Measurements from ENCODE around the gene ZC3H13.

Gene ZC3H13

GRCh38 chr13:46063292-46063691, 10.7 kb upstream of the ZC3H13 start:
- no peak for DNase-seq (ENCODE audit: low spot score)

DNA sequence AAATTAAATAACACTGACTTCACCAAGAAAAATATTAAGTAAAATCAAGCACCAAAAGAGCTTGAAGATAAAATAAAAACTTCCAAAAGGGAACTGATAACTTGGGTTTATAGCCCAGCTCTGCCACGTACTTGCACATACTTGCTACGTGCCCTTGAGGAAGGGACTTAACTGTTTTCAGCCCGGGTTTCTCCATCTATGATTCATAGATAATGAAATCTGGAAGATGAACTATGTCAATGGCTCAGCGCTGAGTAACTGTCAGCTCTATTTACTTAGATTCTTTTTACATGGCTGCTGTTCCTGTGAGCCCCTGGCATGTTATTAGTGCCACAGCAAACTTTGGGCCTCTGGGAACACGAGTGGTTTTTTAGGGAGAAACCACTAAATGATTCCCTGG, 9.6 kb upstream of the ZC3H13 start:
- no peak for DNase-seq (ENCODE audit: low spot score)

GRCh38 chr13:46059405-46059804, 6.9 kb upstream of the ZC3H13 start:
- no peak for DNase-seq (ENCODE audit: low spot score)

GRCh38 chr13:46058268-46058667, 5.7 kb upstream of the ZC3H13 start:
- DNase-seq (ENCODE audit: low spot score), result no peak

DNA sequence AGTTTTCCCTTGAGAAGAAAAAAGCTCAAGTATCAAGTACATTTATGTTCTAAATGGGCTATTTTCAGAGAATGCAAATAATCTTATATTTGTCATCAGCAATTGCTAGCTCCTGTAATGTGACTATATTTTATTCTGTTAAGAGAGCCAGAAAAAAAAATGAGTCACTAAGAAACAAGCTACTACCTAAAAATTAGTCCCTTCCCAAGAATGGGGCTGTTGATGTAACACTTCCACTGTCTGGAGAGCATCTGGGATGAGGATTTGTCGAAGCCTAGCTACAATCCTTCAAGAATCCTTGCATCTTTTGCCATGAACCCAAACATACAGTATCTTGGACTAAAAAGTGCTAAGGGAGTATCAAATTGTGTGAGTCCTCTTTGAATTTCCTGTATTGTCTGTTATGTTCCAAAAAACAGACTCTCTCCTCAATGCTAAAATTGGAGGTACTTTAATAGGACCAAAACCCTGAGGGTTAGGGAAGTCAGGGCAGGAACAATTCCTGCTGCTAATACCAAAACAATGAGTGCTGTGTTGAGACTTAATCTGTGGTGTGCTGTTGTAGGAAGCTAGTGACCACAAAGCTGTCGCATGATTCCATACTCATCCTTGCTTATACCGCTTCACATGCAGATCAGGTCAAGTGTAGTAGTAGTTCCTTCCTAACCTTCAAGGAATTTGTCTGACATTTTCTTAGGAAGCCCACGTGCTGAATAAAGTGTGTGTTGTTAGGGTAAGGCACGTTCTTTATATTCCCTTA, 4.9 kb upstream of the ZC3H13 start:
- no peak for DNase-seq (ENCODE audit: low spot score)

DNA sequence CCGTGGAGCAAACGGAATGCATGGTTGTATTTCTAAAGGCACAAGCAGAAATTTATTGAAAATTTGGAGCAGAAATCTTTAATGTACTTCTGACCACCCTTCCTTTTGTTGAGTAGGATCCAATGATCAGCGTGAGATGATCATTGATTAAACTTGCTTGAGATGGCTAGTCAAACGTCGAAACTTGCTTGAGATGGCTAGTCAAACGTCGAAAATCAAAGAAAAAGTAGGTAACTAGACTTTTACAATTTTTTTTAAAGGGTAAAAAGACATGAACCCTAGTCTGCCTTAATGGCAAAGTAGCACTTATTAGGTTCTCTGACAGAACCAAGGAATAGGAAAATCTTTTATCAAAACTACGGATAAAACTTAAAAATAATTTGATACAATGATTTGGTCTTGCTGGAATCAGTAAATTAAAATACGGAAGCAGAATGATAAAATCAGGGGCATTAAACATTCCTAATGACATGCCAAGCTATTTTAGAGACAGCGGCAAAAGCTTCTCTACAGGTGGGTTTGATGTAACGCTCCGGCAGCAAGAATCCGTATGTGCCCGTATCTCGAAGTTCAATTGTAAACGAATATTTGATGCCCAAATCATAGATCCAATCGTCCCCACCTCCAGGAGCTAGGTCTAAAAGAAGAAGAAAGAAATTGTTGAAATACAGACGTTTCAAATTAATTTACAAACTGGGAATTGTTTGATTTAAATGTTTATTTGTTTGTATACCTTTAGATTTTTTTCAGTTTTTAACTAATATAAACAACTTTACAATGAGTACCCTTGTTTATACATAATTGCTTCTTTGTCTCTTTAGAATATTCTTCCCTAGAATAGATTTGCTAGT, 841 bp upstream of the ZC3H13 start:
- no peak for DNase-seq (ENCODE audit: low spot score)

GRCh38 chr13:46051968-46052318, 603 bp downstream of the ZC3H13 start:
- no peak for DNase-seq (ENCODE audit: low spot score)

GRCh38 chr13:46050771-46051170, 1.8 kb downstream of the ZC3H13 start:
- DNase-seq (ENCODE audit: low spot score), result no peak

- no peak for DNase-seq (ENCODE audit: low spot score)
Measured at GRCh38 chr13:46045424-46045823, 7.1 kb downstream of the ZC3H13 start.

GRCh38 chr13:46043647-46044046, 8.9 kb downstream of the ZC3H13 start:
- no peak for DNase-seq (ENCODE audit: low spot score)

DNA sequence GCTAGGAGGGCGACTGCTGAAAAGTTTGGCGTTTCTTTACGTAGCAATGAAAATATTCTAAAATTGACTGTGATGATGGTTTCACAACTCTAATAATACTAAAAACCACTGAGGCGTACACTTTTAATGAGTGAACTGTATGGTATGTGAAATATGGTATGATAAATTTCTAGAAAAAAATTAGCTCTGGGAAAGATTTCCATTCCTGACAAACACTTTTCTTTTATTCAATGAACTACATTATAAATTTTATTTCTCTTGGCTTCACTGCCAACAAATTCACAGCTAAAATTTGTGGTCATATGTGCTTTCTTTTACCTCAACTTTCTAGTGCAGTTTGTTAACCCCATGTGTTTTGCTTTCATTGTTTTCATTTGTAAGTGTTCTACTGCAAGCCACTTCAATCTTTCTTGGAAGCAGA, 11.1 kb downstream of the ZC3H13 start:
- DNase-seq (ENCODE audit: low spot score), result no peak

DNA sequence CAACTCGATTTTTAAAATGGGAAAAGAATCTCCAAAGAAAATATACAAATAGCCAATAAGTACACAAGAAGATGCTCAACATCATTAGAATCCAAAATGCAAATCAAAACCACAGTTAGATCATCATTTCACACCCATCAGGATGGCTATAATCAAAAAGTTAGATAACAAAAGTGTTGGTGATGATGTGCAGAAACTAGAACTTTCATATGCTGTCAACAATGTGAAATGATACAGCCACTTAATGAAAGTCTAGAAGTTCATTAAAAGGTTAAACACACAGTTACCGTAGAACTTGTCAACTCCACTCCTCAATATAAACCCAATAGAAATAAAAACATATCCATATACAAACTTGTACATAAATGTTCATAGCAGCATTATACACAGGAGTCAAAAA, 11.8 kb downstream of the ZC3H13 start:
- DNase-seq (ENCODE audit: low spot score), result no peak

GRCh38 chr13:46039411-46040182, 12.9 kb downstream of the ZC3H13 start:
- no peak for DNase-seq (ENCODE audit: low spot score)

DNA sequence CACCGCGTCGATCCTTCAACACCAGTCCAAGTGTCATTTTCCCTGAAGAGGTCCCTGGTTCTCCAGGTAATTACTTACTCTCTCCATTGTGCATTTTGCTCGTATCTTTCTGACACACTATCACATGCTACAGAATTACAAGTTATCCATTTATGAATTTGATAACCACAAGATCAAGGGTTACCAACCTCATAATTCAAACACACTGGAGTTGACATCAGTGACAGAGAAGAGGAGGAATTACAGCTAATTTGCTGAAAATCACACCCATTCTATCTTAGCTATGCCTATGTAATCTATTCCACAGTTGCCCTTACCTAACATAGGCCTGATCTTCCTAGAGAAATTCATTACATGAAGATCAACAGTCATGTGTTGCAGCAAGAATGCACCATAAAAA, 14.2 kb downstream of the ZC3H13 start:
- no peak for DNase-seq (ENCODE audit: low spot score)

DNA sequence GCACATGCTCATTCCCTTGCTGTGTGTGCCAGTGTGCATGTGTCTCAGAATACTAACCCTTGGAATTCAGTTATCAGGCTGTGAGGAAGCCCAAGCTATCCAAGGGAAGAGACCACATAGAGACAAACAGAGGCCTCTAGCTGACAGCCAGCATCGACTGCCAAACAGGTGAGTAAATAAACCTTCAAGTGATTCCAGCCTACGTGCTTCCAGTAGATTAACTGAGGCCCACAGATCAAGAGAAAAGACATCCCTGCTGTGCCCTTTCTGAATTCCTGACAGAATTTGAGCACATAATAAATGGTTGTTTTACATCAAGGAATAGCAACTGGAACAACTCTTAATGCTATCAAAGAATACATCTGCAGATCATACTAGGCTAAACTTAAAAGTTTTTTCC, 17.5 kb downstream of the ZC3H13 start:
- DNase-seq (ENCODE audit: low spot score), result no peak

DNA sequence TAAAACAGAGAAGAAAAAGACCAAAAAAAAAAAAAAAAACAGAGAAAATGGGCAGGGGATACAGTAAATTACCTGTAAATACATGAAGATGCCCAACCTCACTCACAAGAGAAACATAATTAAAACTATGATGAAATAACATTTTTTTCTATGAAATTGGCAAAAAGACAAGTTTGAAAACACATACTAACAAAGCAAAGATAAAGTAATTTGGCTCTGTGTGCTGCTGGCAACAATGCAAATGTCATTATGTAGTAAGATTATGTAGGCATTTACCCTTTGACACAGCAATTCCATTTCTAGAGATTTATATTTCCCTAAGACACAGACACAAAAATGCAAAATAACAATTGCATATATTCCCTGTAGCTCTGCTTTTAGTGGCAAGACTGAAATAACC, 20.2 kb downstream of the ZC3H13 start:
- no peak for DNase-seq (ENCODE audit: low spot score)

- DNase-seq (ENCODE audit: low spot score), result no peak
Measured at GRCh38 chr13:46031581-46032263, 20.8 kb downstream of the ZC3H13 start.

DNA sequence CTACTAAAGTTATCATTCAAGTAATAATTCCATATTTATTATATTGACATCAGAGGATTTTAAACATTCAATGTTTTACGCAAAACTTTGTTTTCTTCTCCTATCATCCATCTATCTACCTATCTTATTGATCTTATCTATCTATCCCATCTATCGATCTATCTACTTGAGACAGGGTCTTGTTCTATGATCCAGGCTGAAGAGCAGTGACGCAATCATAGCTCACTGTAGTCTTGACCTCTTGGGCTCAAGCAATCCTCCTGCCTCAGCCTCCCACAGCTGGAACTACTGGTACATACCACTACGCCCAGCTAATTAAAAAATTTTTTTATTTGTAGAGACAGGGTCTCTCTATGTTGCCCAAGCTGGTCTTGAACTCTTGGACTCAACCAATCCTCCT, 27.4 kb downstream of the ZC3H13 start:
- DNase-seq (ENCODE audit: low spot score), result no peak

- no peak for DNase-seq (ENCODE audit: low spot score)
Measured at GRCh38 chr13:46022481-46022880, 30.1 kb downstream of the ZC3H13 start.

- DNase-seq (ENCODE audit: low spot score), result no peak
Measured at GRCh38 chr13:46016216-46016615, 36.3 kb downstream of the ZC3H13 start.

GRCh38 chr13:46015366-46015765, 37.2 kb downstream of the ZC3H13 start:
- DNase-seq (ENCODE audit: low spot score), result no peak

DNA sequence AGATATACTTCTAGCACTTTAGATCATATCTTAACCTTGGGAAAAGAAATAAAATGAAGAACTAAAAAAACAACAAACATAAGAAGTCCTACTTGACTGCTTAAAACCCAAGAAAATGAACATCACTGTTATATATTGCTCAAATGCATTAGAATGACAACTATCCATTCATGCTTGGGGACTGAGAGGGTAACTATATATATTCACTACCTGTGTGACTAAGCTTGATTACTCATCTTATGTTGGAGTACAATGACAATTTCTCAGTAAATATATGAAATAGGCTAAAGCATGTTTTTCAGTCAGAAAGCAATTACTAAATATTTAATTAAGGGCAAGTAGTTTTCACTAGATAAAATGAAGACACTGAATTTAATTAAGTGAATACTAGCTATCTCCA, 40.1 kb downstream of the ZC3H13 start:
- peak; percentile 47 for DNase-seq (ENCODE audit: low spot score)
